Measurements from ENCODE around the gene ABO.
"Not testable (repeated sequence)": the region's sequence is repeated elsewhere in the genome, so short reads cannot be mapped to it uniquely, and the experiment has no call there.

The ABO gene

GRCh38 chr9:133239533-133240090 lies 35.4 kb downstream of the ABO start:
- FAIRE-seq = no peak

GRCh38 chr9:133238851-133239532 lies 36.0 kb downstream of the ABO start:
- FAIRE-seq = no peak

- no peak for FAIRE-seq
Measured at GRCh38 chr9:133238272-133238850, 36.6 kb downstream of the ABO start.

- FAIRE-seq = no peak
Measured at GRCh38 chr9:133237035-133237731, 37.8 kb downstream of the ABO start.

- not testable (repeated sequence) for FAIRE-seq
Measured at GRCh38 chr9:133236291-133237034, 38.5 kb downstream of the ABO start.

GRCh38 chr9:133235549-133236222 lies 39.3 kb downstream of the ABO start:
- no peak for FAIRE-seq

- no peak for FAIRE-seq
Measured at GRCh38 chr9:133234577-133235322, 40.3 kb downstream of the ABO start.

- no peak for FAIRE-seq
Measured at GRCh38 chr9:133233681-133234432, 41.1 kb downstream of the ABO start.

- not testable (repeated sequence) for FAIRE-seq
Measured at GRCh38 chr9:133231934-133232568, 43.0 kb downstream of the ABO start.

GRCh38 chr9:133230514-133230913 lies 44.5 kb downstream of the ABO start:
- not testable (repeated sequence) for FAIRE-seq

- FAIRE-seq = no peak
Measured at GRCh38 chr9:133230093-133230492, 44.9 kb downstream of the ABO start.

GRCh38 chr9:133228474-133229193 lies 46.4 kb downstream of the ABO start:
- not testable (repeated sequence) for FAIRE-seq

GRCh38 chr9:133227996-133228395 lies 47.0 kb downstream of the ABO start:
- not testable (repeated sequence) for FAIRE-seq

- FAIRE-seq = no peak
Measured at GRCh38 chr9:133227242-133227860, 47.6 kb downstream of the ABO start.

GRCh38 chr9:133226219-133227171 lies 48.5 kb downstream of the ABO start:
- FAIRE-seq = no peak

- FAIRE-seq = no peak
Measured at GRCh38 chr9:133225171-133226011, 49.6 kb downstream of the ABO start.

- no peak for FAIRE-seq
Measured at GRCh38 chr9:133224762-133225161, 50.2 kb downstream of the ABO start.
